Globus pallidus (tissue), 1 donor: ENCODE results near the gene SH2D3A.
A peak's percentile ranks its signal among the peaks of the same experiment; 100 is the strongest.

Experiments used
- DNase-seq: peaks from one replicate; pipeline ENCODE4 v3.0.0-alpha.2; 2015; ENCODE audit warnings: low spot score

Gene SH2D3A

GRCh38 chr19:6737873-6738786 lies 29.1 kb downstream of the SH2D3A start:
- DNase-seq, result peak; percentile 80

GRCh38 chr19:6737284-6737872 lies 29.9 kb downstream of the SH2D3A start, which contains the start of gene GPR108:
Gene GPR108, minus strand, starts transcription at chr19:6737580. Its CDS starts 4 bp downstream, at chr19:6737576.
- DNase-seq, result peak; percentile 100

GRCh38 chr19:6736917-6737283 lies 30.3 kb downstream of the SH2D3A start:
- DNase-seq, result no peak

- DNase-seq, result peak; percentile 68
Measured at GRCh38 chr19:6736169-6736916, 30.9 kb downstream of the SH2D3A start.

GRCh38 chr19:6735181-6735911 lies 31.9 kb downstream of the SH2D3A start:
- no peak for DNase-seq

GRCh38 chr19:6734096-6734696 lies 33.0 kb downstream of the SH2D3A start:
- DNase-seq, result no peak

GRCh38 chr19:6733338-6734095 lies 33.7 kb downstream of the SH2D3A start:
- DNase-seq, result no peak

- no peak for DNase-seq
Measured at GRCh38 chr19:6732803-6733337, 34.4 kb downstream of the SH2D3A start.

- DNase-seq, result no peak
Measured at GRCh38 chr19:6731822-6732221, 35.4 kb downstream of the SH2D3A start.

- DNase-seq, result no peak
Measured at GRCh38 chr19:6730941-6731670, 36.1 kb downstream of the SH2D3A start.

GRCh38 chr19:6730153-6730804 lies 37.0 kb downstream of the SH2D3A start:
- peak; percentile 57 for DNase-seq

GRCh38 chr19:6729573-6730152 lies 37.6 kb downstream of the SH2D3A start:
- DNase-seq, result no peak

- peak; percentile 62 for DNase-seq
Measured at GRCh38 chr19:6728346-6728745, 38.9 kb downstream of the SH2D3A start.

- no peak for DNase-seq
Measured at GRCh38 chr19:6725513-6726231, 41.6 kb downstream of the SH2D3A start.

GRCh38 chr19:6724631-6725492 lies 42.4 kb downstream of the SH2D3A start:
- no peak for DNase-seq

- peak; percentile 38 for DNase-seq
Measured at GRCh38 chr19:6723738-6724137, 43.5 kb downstream of the SH2D3A start.

- no peak for DNase-seq
Measured at GRCh38 chr19:6723108-6723618, 44.1 kb downstream of the SH2D3A start.
